ENCODE results near the gene METTL1.

Gene METTL1

GRCh38 chr12:57751788-57752667 is 19.9 kb downstream of the METTL1 start, which contains the start of gene CDK4:
TSS of gene CDK4 (minus strand) at chr12:57752310. CDS start at chr12:57751717, 593 bp downstream.
- DNase-seq, result peak; percentile 94

DNA sequence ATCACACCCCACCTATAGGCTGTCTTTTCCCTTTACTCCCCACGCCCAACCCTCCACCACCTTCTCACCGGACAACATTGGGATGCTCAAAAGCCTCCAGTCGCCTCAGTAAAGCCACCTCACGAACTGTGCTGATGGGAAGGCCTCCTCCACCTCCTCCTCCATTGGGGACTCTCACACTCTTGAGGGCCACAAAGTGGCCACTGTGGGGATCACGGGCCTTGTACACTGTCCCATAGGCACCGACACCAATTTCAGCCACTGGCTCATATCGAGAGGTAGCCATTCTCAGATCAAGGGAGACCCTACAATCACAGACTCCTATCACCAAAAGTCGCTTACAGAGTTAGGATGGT is 20.5 kb downstream of the METTL1 start:
- no peak for DNase-seq

- no peak for DNase-seq
These were observed 21.1 kb downstream of the METTL1 start for GRCh38 chr12:57750561-57751431.

DNA sequence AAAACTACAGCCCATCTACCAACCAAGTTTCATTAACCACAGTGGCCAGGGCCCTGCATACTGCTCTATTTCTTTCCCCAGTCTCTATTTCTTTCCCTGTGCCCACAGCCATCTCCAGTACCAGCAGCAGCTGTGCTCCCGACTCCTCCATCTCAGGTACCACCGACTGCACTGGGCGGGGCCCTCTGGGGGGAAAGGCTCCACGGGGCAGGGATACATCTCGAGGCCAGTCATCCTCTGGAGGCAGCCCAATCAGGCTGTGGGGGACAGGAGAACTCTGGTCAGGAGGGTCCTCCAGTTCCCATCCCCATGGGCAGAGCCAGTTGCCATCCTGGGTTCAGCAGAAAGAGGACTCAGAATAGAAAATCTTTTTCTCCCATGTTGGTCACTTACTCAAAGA is 22.8 kb downstream of the METTL1 start:
- no peak for DNase-seq

DNA sequence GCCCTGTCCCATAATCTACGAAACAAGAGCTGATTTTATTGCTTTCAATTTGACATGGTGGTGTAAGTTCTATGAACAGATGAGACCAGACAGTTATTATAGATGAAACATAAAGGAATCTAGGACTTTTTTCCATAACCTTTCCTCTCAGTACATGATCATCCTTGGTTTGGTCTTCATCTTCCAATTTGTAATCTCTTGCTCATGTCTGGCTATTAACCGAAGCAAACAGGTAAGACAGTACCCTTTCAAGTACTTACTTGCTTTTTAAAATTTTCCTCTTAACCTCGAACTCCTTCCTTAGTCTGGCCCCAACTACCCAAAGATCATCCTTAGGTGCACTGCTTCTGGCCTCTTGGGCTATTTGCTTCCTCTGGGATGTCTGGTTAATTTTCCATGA is 25.9 kb downstream of the METTL1 start:
- no peak for DNase-seq

DNA sequence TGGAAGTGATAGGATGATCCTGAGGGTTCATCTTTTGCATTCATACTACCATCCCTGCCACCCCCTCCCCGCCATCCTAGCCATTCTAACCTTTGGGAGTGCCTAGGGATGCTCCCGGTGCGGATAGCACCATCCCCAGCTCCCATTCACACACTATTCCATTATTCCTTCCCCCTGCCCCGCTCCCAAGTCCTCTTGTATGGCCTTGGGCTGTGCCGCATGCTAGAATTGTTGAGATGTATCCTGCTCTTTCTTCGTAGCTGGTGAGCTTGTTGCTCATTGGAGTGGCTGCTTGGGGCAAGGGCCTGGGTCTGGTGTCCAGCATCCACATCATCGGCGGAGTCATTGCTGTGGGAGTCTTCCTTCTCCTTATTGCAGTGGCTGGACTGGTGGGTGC is 26.4 kb downstream of the METTL1 start:
- DNase-seq, result no peak

GRCh38 chr12:57744777-57745484 is 27.0 kb downstream of the METTL1 start, which contains the start of gene TSPAN31:
TSS of gene TSPAN31 (plus strand) at chr12:57745039. CDS start at chr12:57745155, 116 bp downstream.
- peak; percentile 91 for DNase-seq

- no peak for DNase-seq
These were observed 27.6 kb downstream of the METTL1 start for GRCh38 chr12:57744194-57744776.

GRCh38 chr12:57743769-57744168 is 28.1 kb downstream of the METTL1 start:
- no peak for DNase-seq

GRCh38 chr12:57741844-57742738 is 29.8 kb downstream of the METTL1 start:
- peak; percentile 11 for DNase-seq

GRCh38 chr12:57741413-57741789 is 30.5 kb downstream of the METTL1 start:
- DNase-seq, result no peak

DNA sequence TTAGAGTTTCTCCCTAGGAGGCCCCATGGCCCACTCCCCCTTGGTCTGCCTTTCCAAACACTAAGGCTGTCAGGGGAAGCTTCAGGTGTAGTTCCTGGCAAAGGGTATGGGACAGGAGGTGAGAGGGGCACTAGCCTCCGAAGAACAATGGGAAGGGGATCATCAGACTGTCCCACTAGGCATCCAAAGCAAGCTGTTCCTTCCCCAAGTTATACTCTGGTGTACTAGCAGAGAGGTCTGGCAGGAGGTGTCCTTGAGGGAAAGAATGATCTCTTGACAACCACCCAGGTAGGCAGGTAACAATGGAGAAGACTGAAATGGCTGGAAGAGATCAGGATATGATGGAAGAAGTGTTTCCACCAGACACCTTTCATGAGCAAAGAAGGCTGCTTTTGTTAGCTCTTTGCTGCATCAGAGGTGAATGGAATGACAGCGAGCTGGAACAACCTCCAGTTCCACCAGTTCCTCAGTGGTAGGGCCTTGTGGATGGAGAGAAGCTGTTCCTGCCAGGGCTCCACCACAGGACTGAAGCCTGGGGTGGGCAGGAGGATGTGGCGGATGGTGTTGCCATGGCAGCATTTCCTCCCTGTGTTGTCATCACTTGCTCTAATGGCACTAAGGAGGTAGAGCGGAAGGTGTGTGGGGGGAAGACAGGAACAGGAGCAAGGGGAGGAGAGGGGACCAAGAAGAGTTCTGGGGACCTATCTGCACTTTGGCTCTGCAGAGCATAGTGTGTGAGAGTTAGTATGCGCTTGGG is 31.1 kb downstream of the METTL1 start:
- peak; percentile 8 for DNase-seq

DNA sequence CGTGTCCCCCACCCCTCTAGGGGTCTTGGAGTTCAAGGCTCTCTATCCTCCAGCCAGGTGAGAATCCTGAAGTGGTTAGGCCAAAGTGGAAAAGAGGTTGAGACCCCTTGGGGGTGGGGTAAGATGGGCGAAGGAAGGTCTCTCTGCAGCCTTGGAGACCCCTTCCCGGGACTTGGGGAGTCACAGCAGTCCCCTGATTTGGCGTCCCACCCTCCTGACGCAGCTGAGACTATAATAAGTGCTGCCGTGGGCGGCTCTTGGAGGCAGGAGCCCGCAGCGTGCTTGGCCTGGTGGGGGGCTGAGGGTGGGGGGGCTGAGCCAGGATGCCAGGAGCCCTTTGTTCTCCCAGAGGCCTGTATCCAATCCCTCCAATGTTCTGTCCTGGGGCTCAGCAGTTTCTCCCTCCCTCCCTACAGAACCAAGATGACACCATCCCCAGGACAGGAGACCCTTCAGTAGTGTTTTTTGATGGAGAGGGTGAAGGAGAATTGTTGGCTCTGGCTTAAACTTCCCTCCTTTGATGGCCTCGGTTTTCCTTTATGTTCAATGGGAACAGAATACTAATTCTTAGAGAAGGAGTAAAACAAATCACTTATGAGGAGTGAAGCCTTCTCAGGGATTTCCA is 31.9 kb downstream of the METTL1 start:
- DNase-seq, result no peak

- no peak for DNase-seq
These were observed 32.5 kb downstream of the METTL1 start for GRCh38 chr12:57739387-57739786.

DNA sequence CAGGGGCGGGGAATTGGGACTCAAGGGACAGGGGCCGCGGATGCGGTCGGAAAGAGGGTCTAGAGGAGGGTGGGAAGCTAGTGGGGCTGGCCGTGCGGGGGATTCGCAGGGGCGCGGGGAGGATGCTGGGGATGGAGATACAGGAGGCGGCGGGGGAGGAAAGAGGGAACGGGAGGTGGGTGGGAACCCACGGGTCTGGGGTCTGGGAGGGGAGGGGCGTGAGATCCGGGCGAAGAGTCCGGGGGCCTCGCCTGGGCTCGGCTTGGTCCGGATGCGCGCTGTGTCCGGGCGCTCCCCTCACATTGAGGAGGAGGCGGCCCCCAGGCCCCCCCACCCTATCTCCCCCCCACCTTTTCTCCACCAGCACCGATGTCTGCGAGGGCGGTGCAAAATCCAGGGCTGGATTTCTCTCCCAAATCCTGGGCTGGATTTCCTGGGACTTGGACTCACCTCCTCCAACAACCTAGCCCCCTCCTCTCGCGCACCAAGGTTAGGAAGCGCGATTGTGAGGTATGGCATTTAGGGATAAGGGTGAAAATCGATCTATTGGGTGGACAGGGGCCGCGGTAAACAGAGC is 33.2 kb downstream of the METTL1 start, which contains the start of gene AGAP2:
TSS of gene AGAP2 (minus strand) at position 82 of the 577 bp plus-strand sequence. CDS start 496 bp downstream, outside the sequence.
- DNase-seq, result no peak

DNA sequence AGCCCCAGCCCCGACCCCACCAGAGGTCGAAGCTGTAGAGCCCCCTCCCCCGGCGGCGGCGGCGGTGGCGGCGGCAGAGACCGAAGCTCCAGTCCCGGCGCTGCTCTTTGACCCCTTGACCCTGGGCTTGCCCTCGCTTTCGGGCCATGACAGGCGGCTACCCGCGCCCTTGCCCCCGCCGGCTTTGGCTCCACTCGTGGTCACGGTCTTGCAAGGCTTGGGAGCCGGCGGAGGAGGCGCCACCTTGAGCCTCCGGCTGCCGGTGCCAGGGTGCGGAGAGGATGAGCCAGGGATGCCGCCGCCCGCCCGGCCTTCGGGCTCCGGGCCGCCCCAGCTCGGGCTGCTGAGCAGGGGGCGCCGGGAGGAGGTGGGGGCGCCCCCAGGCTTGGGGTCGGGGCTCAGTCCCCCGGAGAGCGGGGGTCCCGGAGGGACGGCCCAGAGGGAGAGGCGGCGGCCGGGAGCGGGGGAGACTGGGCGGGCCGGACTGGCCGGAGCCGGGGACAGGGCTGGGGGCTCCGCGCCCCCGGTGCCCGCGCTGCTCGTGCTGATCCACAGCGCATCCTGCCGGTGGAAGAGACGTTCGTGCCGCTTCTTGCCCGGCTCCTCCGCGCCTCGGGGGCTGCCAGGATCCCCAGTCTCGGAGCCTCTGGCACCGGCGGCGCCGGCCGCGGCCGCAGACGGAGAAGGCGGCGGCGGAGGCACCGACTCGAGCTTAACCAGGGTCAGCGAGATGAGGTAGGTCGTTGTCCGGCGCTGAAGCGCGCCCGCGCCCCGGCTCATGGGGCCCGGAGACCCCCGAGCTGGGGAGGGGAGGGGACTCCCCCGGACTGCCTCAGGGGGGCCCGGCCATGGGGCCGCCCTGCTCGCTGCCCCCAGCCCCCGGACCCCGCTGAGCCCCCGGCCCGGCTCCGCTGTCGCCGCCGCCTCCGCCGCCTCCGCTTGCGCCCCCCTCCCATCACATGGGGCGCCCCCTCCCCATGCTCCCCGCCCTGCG is 34.1 kb downstream of the METTL1 start:
- no peak for DNase-seq

DNA sequence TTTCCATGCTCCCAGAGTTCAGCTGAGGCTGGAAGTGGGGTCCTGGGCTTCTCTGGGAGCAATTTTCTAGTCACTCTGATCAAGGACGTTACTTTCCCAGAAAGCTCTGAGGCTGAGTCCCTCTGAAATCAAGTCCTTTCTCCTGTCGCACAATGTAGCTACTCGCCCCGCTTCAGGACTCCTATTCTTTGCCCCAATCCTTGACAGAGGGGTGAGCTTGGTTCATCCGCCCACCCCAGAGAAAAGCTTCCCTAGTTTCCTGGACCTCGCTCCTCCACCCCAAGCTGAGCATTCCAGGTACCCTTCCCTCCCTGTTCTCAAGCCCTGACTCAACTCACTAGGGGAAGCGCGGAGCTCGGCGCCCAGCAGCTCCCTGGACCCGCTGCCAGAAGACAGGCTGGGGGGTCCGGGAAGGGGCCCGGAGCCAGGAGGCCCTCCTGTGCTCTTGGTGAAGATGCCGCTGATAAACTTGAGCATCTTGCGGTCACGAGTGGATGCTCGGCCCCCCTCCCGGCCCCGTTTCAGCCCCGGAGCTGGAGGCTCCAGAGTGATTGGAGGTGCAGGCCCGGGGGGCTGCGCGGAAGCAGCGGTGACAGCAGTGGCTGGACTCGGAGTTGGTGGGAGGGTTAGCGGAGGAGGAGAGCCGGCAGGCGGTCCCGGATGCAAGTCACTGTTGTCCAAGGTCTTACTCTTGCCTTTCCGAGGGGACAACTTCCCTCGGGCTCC is 35.0 kb downstream of the METTL1 start:
- DNase-seq, result no peak

Data from SIG-M5 (cell line).